NCI-H2171 treated with DMSO at 0.1 percent for 48 hours (cell line): Measurements from ENCODE around the gene TTC23.

Experiments used
- DNase-seq: peaks from one replicate; lab custom pipeline; 2025; lab: John Stamatoyannopoulos, UW

TTC23 gene

GRCh38 chr15:99102332-99103235, 146.8 kb downstream of the TTC23 start:
- no peak for DNase-seq

DNA sequence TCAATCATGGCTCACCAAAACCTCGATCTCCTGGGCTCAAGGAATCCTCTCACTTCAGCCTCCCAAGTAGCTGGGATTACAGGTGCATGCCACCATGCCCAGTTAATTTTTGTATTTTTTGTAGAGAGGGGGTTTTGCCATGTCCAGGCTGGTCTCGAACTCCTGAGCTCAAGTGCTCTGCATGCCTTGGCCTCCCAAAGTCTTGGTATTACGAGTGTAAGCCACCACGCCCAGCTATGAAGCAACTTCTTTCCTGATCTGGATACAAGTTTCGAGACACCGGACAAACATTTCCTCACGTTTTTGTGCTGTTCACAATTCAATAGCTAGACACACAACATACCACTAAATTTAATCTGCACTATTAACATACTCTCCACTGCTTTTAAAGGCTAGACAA, 147.9 kb downstream of the TTC23 start:
- no peak for DNase-seq

DNA sequence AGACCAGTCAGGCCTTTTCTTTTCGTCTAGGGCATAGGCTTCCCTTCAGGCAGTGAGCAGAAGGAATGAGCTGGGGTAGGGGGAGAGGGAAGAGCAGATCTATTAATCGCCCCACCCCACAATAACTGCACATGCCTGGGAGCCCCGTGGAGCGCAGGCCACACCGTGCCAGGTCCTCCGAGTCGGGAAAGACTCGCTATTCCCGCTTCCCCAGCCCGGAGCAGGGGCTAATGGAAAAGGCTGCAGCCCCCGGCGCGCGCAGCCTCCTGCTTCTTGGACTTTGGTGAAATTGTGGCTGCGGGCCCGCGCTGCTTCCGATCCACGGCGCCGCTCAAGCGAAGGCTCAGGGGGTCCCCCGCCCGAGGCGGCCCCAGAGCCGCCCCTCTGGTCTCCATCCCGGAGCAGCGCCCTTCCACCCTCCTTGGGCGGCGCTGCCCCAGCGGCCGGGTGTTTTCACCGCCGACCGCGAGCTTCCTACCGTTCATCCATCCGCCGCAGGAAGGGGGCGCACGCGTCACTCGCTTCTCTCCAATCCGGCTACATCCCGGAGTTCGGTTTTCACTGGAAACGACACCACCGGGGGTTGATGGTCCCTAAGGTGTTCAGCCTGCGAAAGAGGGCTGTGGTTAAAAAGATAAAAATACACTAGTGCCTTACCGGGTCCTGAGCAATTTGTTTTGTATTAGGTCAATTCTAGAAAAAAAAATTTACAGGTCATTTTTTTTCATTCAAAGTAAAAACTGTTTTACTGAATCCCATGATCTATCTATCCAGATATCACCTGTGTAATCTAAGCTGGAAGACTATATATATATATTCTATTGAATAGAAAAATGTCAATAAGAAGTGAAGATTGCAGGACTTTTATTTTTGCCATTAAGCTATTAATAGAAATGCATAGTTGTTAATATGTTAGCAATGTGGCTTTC, 148.9 kb downstream of the TTC23 start:
- peak; percentile 67 for DNase-seq

- DNase-seq: no peak
These were observed 149.7 kb downstream of the TTC23 start for GRCh38 chr15:99099661-99100060.

- DNase-seq: no peak
These were observed 150.4 kb downstream of the TTC23 start for GRCh38 chr15:99098991-99099390.

- DNase-seq: no peak
These were observed 151.0 kb downstream of the TTC23 start for GRCh38 chr15:99098426-99098825.

- DNase-seq: no peak
These were observed 151.7 kb downstream of the TTC23 start for GRCh38 chr15:99097441-99098410.

DNA sequence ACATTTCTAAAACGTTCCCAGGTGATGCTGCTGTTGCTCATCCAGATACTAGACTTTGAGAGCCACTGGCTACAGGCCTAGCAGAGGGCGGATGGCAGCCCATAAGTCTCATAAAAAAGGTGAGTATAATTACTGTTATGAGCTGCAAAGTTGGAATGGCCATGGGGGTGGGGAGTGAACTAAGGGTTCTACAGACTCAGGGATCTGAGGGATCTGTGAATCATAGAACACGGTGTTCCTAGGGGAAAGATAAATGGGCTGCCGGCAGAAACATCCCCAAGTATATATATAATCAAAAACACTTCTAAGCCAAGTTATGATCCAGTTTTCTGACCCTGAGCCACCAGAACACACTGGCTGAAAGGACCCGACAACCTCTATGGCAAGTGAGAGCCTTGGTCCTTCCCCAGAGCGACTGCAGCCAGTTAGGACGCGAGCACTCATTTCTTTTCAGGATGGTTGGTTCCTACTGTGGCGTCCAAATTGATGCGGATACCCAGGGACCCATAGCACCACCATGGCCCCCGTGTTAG, 152.4 kb downstream of the TTC23 start:
- DNase-seq: no peak

- no peak for DNase-seq
These were observed 153.0 kb downstream of the TTC23 start for GRCh38 chr15:99096173-99096893.

GRCh38 chr15:99095626-99096025, 153.8 kb downstream of the TTC23 start:
- no peak for DNase-seq

DNA sequence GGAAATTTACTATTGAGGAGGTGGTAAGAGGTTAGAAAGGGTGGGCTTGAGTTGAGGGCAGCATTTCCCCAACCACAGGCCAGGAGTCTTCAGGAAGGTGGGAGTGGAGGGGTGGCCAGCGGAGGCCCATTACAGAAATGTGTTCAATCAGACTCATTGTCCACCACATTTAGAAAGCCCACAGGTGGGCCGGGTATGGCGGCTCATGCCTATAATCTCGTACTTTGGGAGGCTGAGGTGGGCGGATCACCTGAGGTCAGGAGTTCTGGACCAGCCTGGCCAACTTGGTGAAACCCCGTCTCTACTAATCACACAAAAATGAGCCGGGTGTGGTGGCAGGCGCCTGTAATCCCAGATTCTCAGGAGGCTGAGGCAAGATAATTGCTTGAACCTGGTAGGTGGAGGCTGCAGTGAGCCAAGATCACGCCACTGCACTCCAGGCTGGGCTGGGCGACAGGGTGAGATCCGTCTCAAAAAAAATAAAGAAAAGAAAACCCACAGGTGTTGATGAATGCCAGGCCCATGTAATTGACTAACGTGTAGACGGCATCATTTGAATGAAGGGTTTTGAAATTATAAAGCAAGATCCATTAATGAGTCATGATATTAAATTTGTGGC, 156.7 kb downstream of the TTC23 start:
- no peak for DNase-seq

DNA sequence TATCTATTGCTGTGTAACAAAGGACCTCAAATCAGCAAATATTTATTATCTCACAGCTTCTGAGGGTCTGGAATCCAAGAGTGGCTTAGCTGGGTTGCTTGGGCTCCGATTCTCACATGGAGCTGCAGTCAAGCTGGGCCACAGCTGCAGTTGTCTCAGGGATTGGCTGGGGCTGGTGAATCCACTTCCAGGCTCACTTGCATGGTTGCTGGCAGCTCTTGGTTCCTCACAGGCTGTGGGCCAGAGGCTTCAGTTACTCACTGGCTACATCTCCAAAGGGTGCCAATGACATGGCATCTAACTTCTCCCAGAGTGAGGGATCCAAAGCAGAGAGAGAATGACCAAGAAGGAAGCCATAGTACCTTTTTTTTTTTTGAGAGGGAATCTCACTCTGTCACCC, 158.4 kb downstream of the TTC23 start:
- no peak for DNase-seq

- DNase-seq: no peak
These were observed 159.2 kb downstream of the TTC23 start for GRCh38 chr15:99090011-99090699.

DNA sequence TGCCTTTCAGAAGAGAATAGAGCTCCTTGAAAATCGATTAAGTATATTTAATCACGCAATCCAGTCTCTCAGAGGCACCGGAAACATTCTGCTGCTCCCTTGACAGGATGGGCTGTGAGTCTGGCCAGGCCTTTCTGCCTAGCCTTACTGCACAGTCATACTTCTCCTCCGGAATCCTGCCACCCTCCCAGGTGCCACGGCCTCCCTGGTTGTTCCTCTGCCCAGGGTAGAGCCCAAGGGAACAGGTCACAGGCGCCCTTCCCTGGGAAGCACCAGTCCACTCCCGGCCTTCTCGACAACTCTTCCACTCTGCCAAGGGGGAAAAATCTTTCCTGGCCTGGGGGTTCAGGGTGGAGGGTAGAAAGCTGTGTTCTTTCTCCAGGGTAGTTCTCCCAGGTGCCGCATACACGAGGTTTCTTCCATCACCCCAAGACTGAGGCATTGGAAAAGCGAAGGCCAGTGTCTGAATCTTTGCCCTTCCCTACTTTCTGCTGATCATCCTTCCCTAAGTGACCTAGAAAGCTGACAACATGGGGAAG, 161.9 kb downstream of the TTC23 start:
- DNase-seq: no peak

DNA sequence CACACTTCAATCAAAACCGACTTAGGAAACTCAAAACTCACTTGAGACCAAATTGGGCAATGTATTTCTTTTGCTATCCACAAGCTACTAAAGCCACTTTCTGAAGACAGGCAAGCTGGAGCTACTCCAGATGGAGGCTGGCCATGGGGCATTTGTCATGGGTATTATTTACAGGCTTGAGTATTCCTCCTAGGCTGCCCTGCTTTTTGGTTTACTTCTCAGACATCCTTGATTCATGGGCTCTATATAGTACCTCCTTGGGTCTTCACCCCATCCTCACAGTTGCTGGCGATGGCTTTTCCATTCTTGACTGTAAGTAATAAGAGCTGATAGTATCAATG, 163.1 kb downstream of the TTC23 start:
- no peak for DNase-seq
